ENCODE results near the gene PARD3. TPM values are rescaled to one million over a fixed set of nuclear protein-coding genes. Genes with fewer than 3 reads are reported as not detected.

PARD3 gene
- total RNA-seq, 1 donor from 2014 or later: 76.4 TPM

DNA sequence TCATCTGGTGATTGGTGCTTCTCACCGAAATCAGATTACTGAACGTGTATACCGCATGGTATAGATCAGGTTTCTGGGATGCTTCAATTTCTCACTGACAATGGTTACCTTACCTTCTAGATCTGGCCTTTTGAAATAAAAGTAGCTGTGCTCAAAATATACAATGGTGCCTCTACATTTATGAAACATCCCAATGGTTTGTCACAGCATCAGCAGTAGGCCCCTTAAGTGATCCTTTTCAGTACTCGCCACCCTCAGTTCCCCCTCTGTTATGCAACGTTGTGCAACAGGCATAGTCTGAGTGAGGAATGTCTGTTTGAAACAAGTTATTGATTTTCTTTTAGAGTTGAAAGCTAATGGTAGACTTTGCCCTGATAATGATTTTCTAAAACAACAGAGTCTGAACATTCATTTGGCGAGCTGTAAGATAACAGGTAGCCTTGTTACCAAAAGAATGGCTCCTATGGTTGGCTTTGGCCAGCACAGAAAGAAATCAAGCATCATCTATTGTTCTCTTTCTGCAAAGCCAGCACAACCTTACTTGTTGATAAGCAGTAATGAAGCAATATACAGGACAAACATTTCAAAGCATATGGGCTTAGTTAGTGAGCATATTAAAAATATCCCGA lies 693.9 kb downstream of the PARD3 start:
- Histone ChIP-seq H3K27me3 (ENCODE audit: control insufficient read depth, insufficient read depth, low read length) (no peaks in the 10 kb centered on the region), H3K4me3 (ENCODE audit: low read depth, low read length) (no peak overlapping the region), H3K36me3 (ENCODE audit: control insufficient read depth, insufficient read depth, low read length) (no peaks in the 10 kb centered on the region)
- DNase-seq (ENCODE audit: low read depth): no peak
- TF ChIP-seq, protein P1, sequence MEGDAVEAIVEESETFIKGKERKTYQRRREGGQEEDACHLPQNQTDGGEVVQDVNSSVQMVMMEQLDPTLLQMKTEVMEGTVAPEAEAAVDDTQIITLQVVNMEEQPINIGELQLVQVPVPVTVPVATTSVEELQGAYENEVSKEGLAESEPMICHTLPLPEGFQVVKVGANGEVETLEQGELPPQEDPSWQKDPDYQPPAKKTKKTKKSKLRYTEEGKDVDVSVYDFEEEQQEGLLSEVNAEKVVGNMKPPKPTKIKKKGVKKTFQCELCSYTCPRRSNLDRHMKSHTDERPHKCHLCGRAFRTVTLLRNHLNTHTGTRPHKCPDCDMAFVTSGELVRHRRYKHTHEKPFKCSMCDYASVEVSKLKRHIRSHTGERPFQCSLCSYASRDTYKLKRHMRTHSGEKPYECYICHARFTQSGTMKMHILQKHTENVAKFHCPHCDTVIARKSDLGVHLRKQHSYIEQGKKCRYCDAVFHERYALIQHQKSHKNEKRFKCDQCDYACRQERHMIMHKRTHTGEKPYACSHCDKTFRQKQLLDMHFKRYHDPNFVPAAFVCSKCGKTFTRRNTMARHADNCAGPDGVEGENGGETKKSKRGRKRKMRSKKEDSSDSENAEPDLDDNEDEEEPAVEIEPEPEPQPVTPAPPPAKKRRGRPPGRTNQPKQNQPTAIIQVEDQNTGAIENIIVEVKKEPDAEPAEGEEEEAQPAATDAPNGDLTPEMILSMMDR (IDR thresholded peaks at IDR 0.05; ENCODE audit: insufficient read depth, low read length, poor library complexity, severe bottlenecking): no peak

DNA sequence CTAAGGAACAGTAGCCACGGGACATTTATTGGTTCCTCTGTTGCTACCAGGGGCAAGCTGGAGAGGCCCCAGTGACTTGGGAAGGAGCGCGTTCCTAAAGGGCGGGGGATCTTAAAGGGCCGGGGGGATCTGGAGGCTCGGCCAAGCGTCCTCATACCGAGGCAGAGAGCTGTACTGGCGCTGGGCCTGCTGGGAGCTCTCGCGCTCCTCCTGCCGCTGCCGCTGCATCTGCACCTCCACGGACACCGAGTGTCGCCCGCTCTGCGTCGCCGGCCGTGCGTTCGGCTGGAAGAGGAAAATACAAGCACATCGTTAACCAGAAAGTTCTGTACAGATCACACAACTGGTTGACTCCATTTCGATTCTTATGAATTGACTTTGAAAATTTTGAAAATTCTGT lies 695.6 kb downstream of the PARD3 start:
- no peak for DNase-seq (ENCODE audit: low read depth)
- Histone ChIP-seq H3K36me3 (ENCODE audit: control insufficient read depth, insufficient read depth, low read length) (no peaks in the 10 kb centered on the region), H3K4me3 (ENCODE audit: low read depth, low read length) (no peak overlapping the region), H3K27me3 (ENCODE audit: control insufficient read depth, insufficient read depth, low read length) (no peaks in the 10 kb centered on the region)
- TF ChIP-seq, protein P1 (IDR thresholded peaks at IDR 0.05; ENCODE audit: insufficient read depth, low read length, poor library complexity, severe bottlenecking): no peak

DNA sequence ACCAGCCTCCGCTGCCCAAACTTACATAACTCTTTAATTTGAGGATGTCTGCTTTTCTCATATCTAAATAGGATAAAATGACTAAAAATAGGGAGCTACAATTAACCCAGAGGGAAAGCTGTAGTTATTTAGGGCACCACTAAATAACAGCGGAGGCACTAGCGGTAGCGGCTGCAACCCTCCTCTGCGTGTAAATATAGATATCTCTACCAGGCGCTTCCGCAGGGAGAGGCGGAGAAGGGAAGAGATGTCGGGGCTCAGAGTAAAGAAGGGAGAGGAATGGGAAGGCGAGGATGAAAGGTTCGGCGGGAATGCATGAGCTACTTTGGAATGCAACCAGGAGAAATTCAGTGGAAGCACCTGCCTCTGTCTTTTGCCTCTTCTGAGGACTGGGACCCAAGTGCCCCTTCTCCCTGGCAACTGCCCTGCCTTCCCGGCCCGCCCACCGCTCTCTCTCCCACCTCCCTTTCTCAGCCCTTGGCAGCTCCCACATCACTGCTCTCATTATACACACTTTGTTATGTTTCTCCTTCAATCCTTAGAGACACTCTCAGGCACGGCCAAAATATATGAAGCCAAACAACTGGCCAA lies 698.3 kb downstream of the PARD3 start:
- no peak overlapping the region for H3K4me3 ChIP-seq (ENCODE audit: low read depth, low read length)
- H3K36me3 ChIP-seq (ENCODE audit: control insufficient read depth, insufficient read depth, low read length): no peaks in the 10 kb centered on the region
- no peaks in the 10 kb centered on the region for H3K27me3 ChIP-seq (ENCODE audit: control insufficient read depth, insufficient read depth, low read length)
- TF ChIP-seq, protein P1 (IDR thresholded peaks at IDR 0.05; ENCODE audit: insufficient read depth, low read length, poor library complexity, severe bottlenecking): no peak
- DNase-seq (ENCODE audit: low read depth): no peak

DNA sequence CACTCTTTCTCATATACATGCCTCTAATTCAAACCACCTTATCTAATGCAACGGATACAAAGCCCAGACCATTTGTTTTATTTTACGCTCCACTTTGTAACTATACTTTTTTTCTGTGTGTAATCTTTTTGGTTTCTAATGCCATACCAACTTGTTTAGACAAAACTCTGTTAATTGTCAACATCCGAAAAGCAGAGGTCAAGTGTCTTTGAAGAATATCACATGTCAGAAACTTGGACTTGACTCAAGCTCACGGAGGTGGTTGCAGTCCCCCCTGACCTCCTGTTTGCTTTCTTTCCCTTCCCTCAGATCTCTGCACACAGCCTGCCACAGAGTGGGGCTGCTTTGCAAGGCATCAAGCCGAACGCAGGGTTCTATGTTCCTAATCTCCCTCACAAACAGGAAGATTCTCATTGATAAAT lies 698.9 kb downstream of the PARD3 start:
- no peaks in the 10 kb centered on the region for H3K36me3 ChIP-seq (ENCODE audit: control insufficient read depth, insufficient read depth, low read length)
- no peak for DNase-seq (ENCODE audit: low read depth)
- no peak overlapping the region for H3K4me3 ChIP-seq (ENCODE audit: low read depth, low read length)
- TF ChIP-seq, protein P1 (IDR thresholded peaks at IDR 0.05; ENCODE audit: insufficient read depth, low read length, poor library complexity, severe bottlenecking): no peak
- no peaks in the 10 kb centered on the region for H3K27me3 ChIP-seq (ENCODE audit: control insufficient read depth, insufficient read depth, low read length)

DNA sequence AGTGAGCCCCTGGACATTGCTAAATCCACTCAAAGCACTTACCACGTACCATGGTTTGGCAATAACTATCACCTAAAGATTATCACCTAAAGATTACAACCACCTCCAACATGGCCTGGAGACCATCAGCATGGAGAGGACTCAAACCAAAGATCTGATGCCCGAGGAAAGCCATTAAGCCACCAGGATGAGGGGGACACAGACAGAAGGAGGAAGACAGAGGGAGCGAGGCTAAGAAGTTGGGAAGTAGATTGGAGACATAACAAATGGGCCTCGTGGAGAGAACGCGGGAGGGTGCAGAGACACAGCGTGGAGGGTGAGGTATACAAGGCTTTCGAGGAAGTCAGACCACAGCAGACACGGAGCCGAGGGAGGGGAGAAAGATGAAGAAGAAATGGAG lies 700.2 kb downstream of the PARD3 start:
- DNase-seq (ENCODE audit: low read depth): no peak
- no peak overlapping the region for H3K4me3 ChIP-seq (ENCODE audit: low read depth, low read length)
- no peaks in the 10 kb centered on the region for H3K27me3 ChIP-seq (ENCODE audit: control insufficient read depth, insufficient read depth, low read length)
- TF ChIP-seq, protein P1 (IDR thresholded peaks at IDR 0.05; ENCODE audit: insufficient read depth, low read length, poor library complexity, severe bottlenecking): no peak
- H3K36me3 ChIP-seq (ENCODE audit: control insufficient read depth, insufficient read depth, low read length): no peaks in the 10 kb centered on the region

All from kidney epithelial cell (primary cell).